ENCODE data around the gene NWD2.

- TF ChIP-seq CTCF (conservative IDR thresholded peaks at IDR 0.05 in 1 of 2, IDR thresholded peaks at IDR 0.05 in 1 of 2; ENCODE audit: extremely low read depth in 1 of 2, insufficient read depth in 1 of 2, low read depth in 1 of 2, low read length in 2 of 2), result no peak
- TF ChIP-seq EZH2 (IDR thresholded peaks at IDR 0.05; ENCODE audit: borderline replicate concordance, low read length), result no peak
Measured at GRCh38 chr4:37489697-37490096, 245.2 kb downstream of the NWD2 start.

Measured in mammary epithelial cell (primary cell).